Stomach (tissue), 4 donors: Measurements from ENCODE around the gene WNT4.

Experiments used
- EP300 ChIP-seq: sonication (generic); formaldehyde crosslinking; IDR thresholded peaks from one replicate; pipeline ENCODE4 v1.6.1; 2017; ENCODE audit warnings: antibody characterized with exemption
- POLR2A ChIP-seq, 4 donors: fragments of 450-650 bp; IDR thresholded peaks; one replicate each; pipeline ENCODE4 v1.6.1; 2016; ENCODE audit warnings: antibody characterized with exemption in 4 of 4, control low read depth in 2 of 4, mild to moderate bottlenecking in 1 of 4, moderate library complexity in 1 of 4
- TF ChIP-seq, protein P1 (sequence below), 7 experiments: fragments of 450-650 bp in 4 of 7; fragments of 200-600 bp in 3 of 7; sonication (generic) in 3 of 7; IDR thresholded peaks; one replicate each; pipeline ENCODE4 v1.5.1; 2016 to 2019; ENCODE audit warnings: antibody characterized with exemption in 7 of 7, control low read depth in 2 of 7, mild to moderate bottlenecking in 1 of 7

GRCh38 chr1:22122273-22123070 lies 20.4 kb downstream of the WNT4 start:
- no peak for TF ChIP-seq POLR2A (IDR thresholded peaks at IDR 0.05)
- TF ChIP-seq, protein P1, sequence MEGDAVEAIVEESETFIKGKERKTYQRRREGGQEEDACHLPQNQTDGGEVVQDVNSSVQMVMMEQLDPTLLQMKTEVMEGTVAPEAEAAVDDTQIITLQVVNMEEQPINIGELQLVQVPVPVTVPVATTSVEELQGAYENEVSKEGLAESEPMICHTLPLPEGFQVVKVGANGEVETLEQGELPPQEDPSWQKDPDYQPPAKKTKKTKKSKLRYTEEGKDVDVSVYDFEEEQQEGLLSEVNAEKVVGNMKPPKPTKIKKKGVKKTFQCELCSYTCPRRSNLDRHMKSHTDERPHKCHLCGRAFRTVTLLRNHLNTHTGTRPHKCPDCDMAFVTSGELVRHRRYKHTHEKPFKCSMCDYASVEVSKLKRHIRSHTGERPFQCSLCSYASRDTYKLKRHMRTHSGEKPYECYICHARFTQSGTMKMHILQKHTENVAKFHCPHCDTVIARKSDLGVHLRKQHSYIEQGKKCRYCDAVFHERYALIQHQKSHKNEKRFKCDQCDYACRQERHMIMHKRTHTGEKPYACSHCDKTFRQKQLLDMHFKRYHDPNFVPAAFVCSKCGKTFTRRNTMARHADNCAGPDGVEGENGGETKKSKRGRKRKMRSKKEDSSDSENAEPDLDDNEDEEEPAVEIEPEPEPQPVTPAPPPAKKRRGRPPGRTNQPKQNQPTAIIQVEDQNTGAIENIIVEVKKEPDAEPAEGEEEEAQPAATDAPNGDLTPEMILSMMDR (IDR thresholded peaks at IDR 0.05), result no peak
- no peak for TF ChIP-seq EP300
